Measurements from ENCODE around the gene SLC5A2.

DNA sequence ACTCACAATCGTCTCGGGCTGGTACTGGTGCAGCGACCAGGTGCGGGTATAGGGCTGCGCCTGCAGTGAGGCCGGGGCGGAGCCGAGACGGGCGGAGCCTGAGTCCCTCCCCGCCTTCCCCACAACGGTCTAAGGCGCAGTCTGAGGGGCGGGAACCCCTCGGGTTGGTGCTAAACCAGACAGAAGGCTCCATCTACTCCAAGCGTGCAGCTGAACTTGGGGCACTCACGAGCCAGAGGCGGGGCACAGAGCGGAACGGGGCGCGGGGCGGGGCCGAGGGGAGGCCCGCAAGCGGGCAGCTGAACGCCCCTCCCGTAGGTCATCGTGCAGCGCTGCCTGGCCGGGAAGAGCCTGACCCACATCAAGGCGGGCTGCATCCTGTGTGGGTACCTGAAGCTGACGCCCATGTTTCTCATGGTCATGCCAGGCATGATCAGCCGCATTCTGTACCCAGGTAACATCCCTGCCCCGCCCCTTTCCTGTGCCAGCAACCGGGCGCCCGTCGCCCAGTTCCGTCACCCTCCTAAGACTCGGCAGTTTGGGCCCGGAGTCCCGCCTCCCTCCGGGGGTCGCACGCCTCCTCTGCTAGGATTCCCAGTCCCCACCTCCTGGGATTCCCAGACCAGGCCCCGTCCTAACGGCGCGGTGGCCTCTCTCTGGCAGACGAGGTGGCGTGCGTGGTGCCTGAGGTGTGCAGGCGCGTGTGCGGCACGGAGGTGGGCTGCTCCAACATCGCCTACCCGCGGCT is 5.0 kb downstream of the SLC5A2 start:
- TF ChIP-seq CC2D1A (CRISPR knock-in tag; IDR thresholded peaks at IDR 0.05) = no peak
- TF ChIP-seq ZNF546 (CRISPR knock-in tag; conservative IDR thresholded peaks at IDR 0.05) = no peak
- TF ChIP-seq GABPB1 (CRISPR knock-in tag; IDR thresholded peaks at IDR 0.05) = no peak
- TF ChIP-seq, protein P1, sequence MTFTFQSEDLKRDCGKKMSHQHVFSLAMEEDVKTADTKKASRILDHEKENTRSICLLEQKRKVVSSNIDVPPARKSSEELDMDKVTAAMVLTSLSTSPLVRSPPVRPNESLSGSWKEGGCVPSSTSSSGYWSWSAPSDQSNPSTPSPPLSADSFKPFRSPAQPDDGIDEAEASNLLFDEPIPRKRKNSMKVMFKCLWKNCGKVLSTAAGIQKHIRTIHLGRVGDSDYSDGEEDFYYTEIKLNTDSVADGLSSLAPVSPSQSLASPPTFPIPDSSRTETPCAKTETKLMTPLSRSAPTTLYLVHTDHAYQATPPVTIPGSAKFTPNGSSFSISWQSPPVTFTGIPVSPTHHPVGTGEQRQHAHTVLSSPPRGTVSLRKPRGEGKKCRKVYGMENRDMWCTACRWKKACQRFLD (CRISPR knock-in tag; IDR thresholded peaks at IDR 0.05; ENCODE audit: borderline replicate concordance) = no peak
- no peak for TF ChIP-seq KDM1A (CRISPR knock-in tag; IDR thresholded peaks at IDR 0.05)
